ENCODE results near the gene THEMIS. TPM values are rescaled to one million over a fixed set of nuclear protein-coding genes. Genes with fewer than 3 reads are reported as not detected.
"Not testable (repeated sequence)": the region's sequence is repeated elsewhere in the genome, so short reads cannot be mapped to it uniquely, and the experiment has no call there.

THEMIS gene
- polyA plus RNA-seq, 1 donor: 0.73 TPM

- DNase-seq: no peak
- H3K4me3 ChIP-seq (ENCODE audit: low read length): no peak overlapping the region
- no peak overlapping the region for H3K27ac ChIP-seq (ENCODE audit: low read length)
- no peaks in the 10 kb centered on the region for H3K9me3 ChIP-seq (ENCODE audit: control insufficient read depth, low read depth, low read length)
- peaks cover 7% of the 10 kb centered on the region for H3K27me3 ChIP-seq (ENCODE audit: control insufficient read depth, insufficient read depth, low read length)
- H3K36me3 ChIP-seq (ENCODE audit: control insufficient read depth, insufficient read depth, low read length): no peaks in the 10 kb centered on the region
- H3K4me1 ChIP-seq (ENCODE audit: control insufficient read depth, insufficient read depth, low read length): no peaks in the 10 kb centered on the region
These were observed 16.7 kb downstream of the THEMIS start for GRCh38 chr6:127884134-127884533.

GRCh38 chr6:127881949-127882348 is 18.9 kb downstream of the THEMIS start:
- H3K9me3 ChIP-seq (ENCODE audit: control insufficient read depth, low read depth, low read length); DNase-seq; H3K4me1 ChIP-seq (ENCODE audit: control insufficient read depth, insufficient read depth, low read length); H3K27me3 ChIP-seq (ENCODE audit: control insufficient read depth, insufficient read depth, low read length); H3K36me3 ChIP-seq (ENCODE audit: control insufficient read depth, insufficient read depth, low read length); H3K4me3 ChIP-seq (ENCODE audit: low read length); H3K27ac ChIP-seq (ENCODE audit: low read length): not testable (repeated sequence)

GRCh38 chr6:127880429-127880828 is 20.4 kb downstream of the THEMIS start:
- H3K9me3 ChIP-seq (ENCODE audit: control insufficient read depth, low read depth, low read length): no peaks in the 10 kb centered on the region
- peaks cover 7% of the 10 kb centered on the region for H3K27me3 ChIP-seq (ENCODE audit: control insufficient read depth, insufficient read depth, low read length)
- no peaks in the 10 kb centered on the region for H3K4me1 ChIP-seq (ENCODE audit: control insufficient read depth, insufficient read depth, low read length)
- H3K4me3 ChIP-seq (ENCODE audit: low read length): no peak overlapping the region
- H3K27ac ChIP-seq (ENCODE audit: low read length): no peak overlapping the region
- no peak for DNase-seq
- H3K36me3 ChIP-seq (ENCODE audit: control insufficient read depth, insufficient read depth, low read length): no peaks in the 10 kb centered on the region

- DNase-seq: no peak
- Histone ChIP-seq H3K27me3 (ENCODE audit: control insufficient read depth, insufficient read depth, low read length) (peaks cover 7% of the 10 kb centered on the region), H3K4me3 (ENCODE audit: low read length) (no peak overlapping the region), H3K4me1 (ENCODE audit: control insufficient read depth, insufficient read depth, low read length) (no peaks in the 10 kb centered on the region), H3K36me3 (ENCODE audit: control insufficient read depth, insufficient read depth, low read length) (no peaks in the 10 kb centered on the region), H3K9me3 (ENCODE audit: control insufficient read depth, low read depth, low read length) (no peaks in the 10 kb centered on the region), H3K27ac (ENCODE audit: low read length) (no peak overlapping the region)
- 48% methylated on average over 3 of the region's 12 CpGs for WGBS (ENCODE audit: insufficient coverage, low lambda C conversion rate)
These were observed 21.2 kb downstream of the THEMIS start for GRCh38 chr6:127879685-127880084.

GRCh38 chr6:127878115-127878514 is 22.7 kb downstream of the THEMIS start:
- no peaks in the 10 kb centered on the region for H3K9me3 ChIP-seq (ENCODE audit: control insufficient read depth, low read depth, low read length)
- H3K27me3 ChIP-seq (ENCODE audit: control insufficient read depth, insufficient read depth, low read length): peaks cover 7% of the 10 kb centered on the region
- H3K4me3 ChIP-seq (ENCODE audit: low read length): no peak overlapping the region
- no CpG with 5 or more reads among the region's 2 CpGs for WGBS (ENCODE audit: insufficient coverage, low lambda C conversion rate)
- no peak for DNase-seq
- H3K36me3 ChIP-seq (ENCODE audit: control insufficient read depth, insufficient read depth, low read length): no peaks in the 10 kb centered on the region
- no peaks in the 10 kb centered on the region for H3K4me1 ChIP-seq (ENCODE audit: control insufficient read depth, insufficient read depth, low read length)
- no peak overlapping the region for H3K27ac ChIP-seq (ENCODE audit: low read length)

GRCh38 chr6:127877231-127877630 is 23.6 kb downstream of the THEMIS start:
- no peak overlapping the region for H3K27ac ChIP-seq (ENCODE audit: low read length)
- DNase-seq: no peak
- H3K9me3 ChIP-seq (ENCODE audit: control insufficient read depth, low read depth, low read length): no peaks in the 10 kb centered on the region
- no peaks in the 10 kb centered on the region for H3K4me1 ChIP-seq (ENCODE audit: control insufficient read depth, insufficient read depth, low read length)
- no peaks in the 10 kb centered on the region for H3K36me3 ChIP-seq (ENCODE audit: control insufficient read depth, insufficient read depth, low read length)
- no CpG with 5 or more reads among the region's 3 CpGs for WGBS (ENCODE audit: insufficient coverage, low lambda C conversion rate)
- no peak overlapping the region for H3K4me3 ChIP-seq (ENCODE audit: low read length)
- peaks cover 7% of the 10 kb centered on the region for H3K27me3 ChIP-seq (ENCODE audit: control insufficient read depth, insufficient read depth, low read length)

- Histone ChIP-seq H3K27me3 (ENCODE audit: control insufficient read depth, insufficient read depth, low read length) (no peaks in the 10 kb centered on the region), H3K27ac (ENCODE audit: low read length) (no peak overlapping the region), H3K36me3 (ENCODE audit: control insufficient read depth, insufficient read depth, low read length) (no peaks in the 10 kb centered on the region), H3K4me3 (ENCODE audit: low read length) (no peak overlapping the region), H3K9me3 (ENCODE audit: control insufficient read depth, low read depth, low read length) (no peaks in the 10 kb centered on the region), H3K4me1 (ENCODE audit: control insufficient read depth, insufficient read depth, low read length) (peaks cover 4% of the 10 kb centered on the region)
- no peak for DNase-seq
- 100% methylated on average over 1 of the region's 4 CpGs for WGBS (ENCODE audit: insufficient coverage, low lambda C conversion rate)
These were observed 31.0 kb downstream of the THEMIS start for GRCh38 chr6:127869772-127870404.

GRCh38 chr6:127869183-127869582 is 31.7 kb downstream of the THEMIS start:
- H3K36me3 ChIP-seq (ENCODE audit: control insufficient read depth, insufficient read depth, low read length): no peaks in the 10 kb centered on the region
- H3K4me3 ChIP-seq (ENCODE audit: low read length): no peak overlapping the region
- peaks cover 6% of the 10 kb centered on the region for H3K4me1 ChIP-seq (ENCODE audit: control insufficient read depth, insufficient read depth, low read length)
- H3K9me3 ChIP-seq (ENCODE audit: control insufficient read depth, low read depth, low read length): no peaks in the 10 kb centered on the region
- no peak overlapping the region for H3K27ac ChIP-seq (ENCODE audit: low read length)
- H3K27me3 ChIP-seq (ENCODE audit: control insufficient read depth, insufficient read depth, low read length): no peaks in the 10 kb centered on the region
- no CpG with 5 or more reads among the region's 5 CpGs for WGBS (ENCODE audit: insufficient coverage, low lambda C conversion rate)
- no peak for DNase-seq

GRCh38 chr6:127868338-127868737 is 32.5 kb downstream of the THEMIS start:
- 100% methylated on average over 1 of the region's 1 CpG for WGBS (ENCODE audit: insufficient coverage, low lambda C conversion rate)

GRCh38 chr6:127866766-127867165 is 34.1 kb downstream of the THEMIS start:
- no peaks in the 10 kb centered on the region for H3K36me3 ChIP-seq (ENCODE audit: control insufficient read depth, insufficient read depth, low read length)
- no peak overlapping the region for H3K4me3 ChIP-seq (ENCODE audit: low read length)
- H3K4me1 ChIP-seq (ENCODE audit: control insufficient read depth, insufficient read depth, low read length): peaks cover 6% of the 10 kb centered on the region
- H3K27ac ChIP-seq (ENCODE audit: low read length): no peak overlapping the region
- H3K9me3 ChIP-seq (ENCODE audit: control insufficient read depth, low read depth, low read length): no peaks in the 10 kb centered on the region
- DNase-seq: no peak
- no peaks in the 10 kb centered on the region for H3K27me3 ChIP-seq (ENCODE audit: control insufficient read depth, insufficient read depth, low read length)

More at GRCh38 chr6:127868338-127868737, 32.5 kb downstream of the THEMIS start:
- Histone ChIP-seq H3K36me3 (ENCODE audit: control insufficient read depth, insufficient read depth, low read length) (no peaks in the 10 kb centered on the region), H3K27me3 (ENCODE audit: control insufficient read depth, insufficient read depth, low read length) (no peaks in the 10 kb centered on the region), H3K4me3 (ENCODE audit: low read length) (no peak overlapping the region), H3K27ac (ENCODE audit: low read length) (no peak overlapping the region), H3K4me1 (ENCODE audit: control insufficient read depth, insufficient read depth, low read length) (peaks cover 6% of the 10 kb centered on the region), H3K9me3 (ENCODE audit: control insufficient read depth, low read depth, low read length) (no peaks in the 10 kb centered on the region)
- DNase-seq: no peak

- Histone ChIP-seq H3K4me1 (ENCODE audit: control insufficient read depth, insufficient read depth, low read length) (peaks cover 6% of the 10 kb centered on the region), H3K4me3 (ENCODE audit: low read length) (no peak overlapping the region), H3K36me3 (ENCODE audit: control insufficient read depth, insufficient read depth, low read length) (no peaks in the 10 kb centered on the region), H3K27ac (ENCODE audit: low read length) (no peak overlapping the region), H3K27me3 (ENCODE audit: control insufficient read depth, insufficient read depth, low read length) (no peaks in the 10 kb centered on the region), H3K9me3 (ENCODE audit: control insufficient read depth, low read depth, low read length) (no peaks in the 10 kb centered on the region)
- no peak for DNase-seq
These were observed 35.8 kb downstream of the THEMIS start for GRCh38 chr6:127865108-127865507.
